Caco-2 (cell line): ENCODE results near the gene TEX22. TPM values are rescaled to one million over a fixed set of nuclear protein-coding genes. Genes with fewer than 3 reads are reported as not detected.

Experiments
- BruUV-seq: library from RNA; stranded (reverse); fragments of 400-500 nt; replicated peaks from 2 replicates; lab custom pipeline; 2021; lab: Mats Ljungman, UMichigan
- CTCF ChIA-PET: fragments of 300-600 bp; sonication (Branson Sonifier 250); formaldehyde crosslinking; loops from one replicate; lab custom pipeline; 2022; ENCODE audit warnings: antibody characterized with exemption; lab: Charles Lee
- POLR2A ChIA-PET: fragments of 300-600 bp; sonication (Branson Sonifier 250); formaldehyde crosslinking; loops from one replicate; lab custom pipeline; 2022; ENCODE audit warnings: antibody characterized with exemption; lab: Charles Lee
- DNase-seq, 2 experiments: peaks; one replicate each; pipeline versions ENCODE4 v3.0.0 to v3.0.0-alpha.2; 2020 to 2022
- H3K27me3 ChIP-seq: replicated peaks from 2 replicates; pipeline ENCODE4 v1.6.0; 2011; ENCODE audit warnings: low read length; ENCODE audit not compliant: control insufficient read depth, insufficient read depth
- H3K36me3 ChIP-seq: 2 replicates; pipeline ENCODE4 v1.5.1; 2011; ENCODE audit warnings: low read length; ENCODE audit not compliant: control insufficient read depth, insufficient read depth
- H3K4me1 ChIP-seq: fragments of 250-450 bp; sonication (Bioruptor Pico); 2 replicates; pipeline ENCODE4 v1.5.1; 2020; ENCODE audit warnings: mild to moderate bottlenecking
- H3K4me3 ChIP-seq: 2 replicates; pipeline ENCODE4 v1.5.1; 2011; ENCODE audit warnings: low read depth, mild to moderate bottlenecking, control low read depth, low read length
- H3K9me3 ChIP-seq: fragments of 250-450 bp; sonication (Bioruptor Pico); 2 replicates; pipeline ENCODE4 v1.5.1; 2020; ENCODE audit warnings: mild to moderate bottlenecking, moderate library complexity
- H3K27ac Mint-ChIP-seq: one replicate; pipeline ENCODE4 v1.8.0; 2022; ENCODE audit warnings: mixed read lengths; ENCODE audit not compliant: unreplicated experiment
- H3K27me3 Mint-ChIP-seq: one replicate; pipeline ENCODE4 v1.8.0; 2022; ENCODE audit warnings: mixed read lengths; ENCODE audit not compliant: insufficient read depth, unreplicated experiment
- H3K36me3 Mint-ChIP-seq: one replicate; pipeline ENCODE4 v1.8.0; 2022; ENCODE audit warnings: mild to moderate bottlenecking, mixed read lengths; ENCODE audit not compliant: insufficient read depth, unreplicated experiment
- H3K4me1 Mint-ChIP-seq: one replicate; pipeline ENCODE4 v1.8.0; 2022; ENCODE audit warnings: low read depth, mixed read lengths; ENCODE audit not compliant: unreplicated experiment
- H3K4me3 Mint-ChIP-seq: one replicate; pipeline ENCODE4 v1.8.0; 2022; ENCODE audit warnings: mild to moderate bottlenecking, moderate library complexity, mixed read lengths; ENCODE audit not compliant: unreplicated experiment
- H3K9me3 Mint-ChIP-seq: one replicate; pipeline ENCODE4 v1.8.0; 2022; ENCODE audit warnings: mixed read lengths; ENCODE audit not compliant: unreplicated experiment
- intact Hi-C: fragments of 100-400 bp; cut with micrococcal nuclease; formaldehyde crosslinking; loops from one replicate; pipeline ENCODE4 v1.10.0; 2022; ENCODE audit not compliant: unreplicated experiment
- total RNA-seq: library from RNA; stranded (reverse); gene quantifications from 2 replicates; pipeline ENCODE4 v1.2.3, GENCODE V29; 2022
- TF ChIP-seq, protein P1 (sequence below), 2 experiments: fragments of 200-600 bp in 1 of 2; IDR thresholded peaks; 1 replicate in 1 of 2; 2 replicates in 1 of 2; pipeline versions ENCODE4 v1.5.1 to v1.8.0; 2011 to 2022; ENCODE audit warnings: antibody characterized with exemption in 1 of 2, control low read depth in 1 of 2, inconsistent platforms in 1 of 2, low read depth in 1 of 2, low read length in 1 of 2, mild to moderate bottlenecking in 1 of 2, moderate library complexity in 1 of 2; ENCODE audit not compliant: insufficient read depth in 1 of 2, severe bottlenecking in 1 of 2, unreplicated experiment in 1 of 2

Gene TEX22
- total RNA-seq, 1 experiment from 2014 or later, result 0.86 TPM

DNA sequence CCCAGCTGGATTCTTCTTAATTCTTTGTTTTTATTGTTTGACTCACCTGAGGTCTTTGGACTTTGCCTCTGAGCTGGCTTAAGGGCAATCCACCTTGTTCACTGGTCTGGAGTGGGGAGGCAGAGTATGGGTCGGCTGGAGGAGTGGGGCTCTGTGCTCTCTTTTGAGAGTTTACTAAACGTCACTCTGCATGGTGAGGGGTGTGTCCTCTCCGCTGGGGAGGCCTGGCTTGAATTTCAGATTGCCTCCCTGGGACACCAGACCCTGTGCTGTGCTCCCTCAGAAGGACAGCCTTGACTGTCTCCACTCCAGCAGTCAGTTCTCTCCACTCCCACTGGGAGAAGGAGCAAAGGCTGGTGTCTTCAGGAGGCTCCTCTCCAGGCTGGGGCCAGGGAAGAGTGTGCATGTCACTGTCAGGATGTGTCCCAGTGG is 19.4 kb downstream of the TEX22 start:
- H3K4me1 Mint-ChIP-seq, result peaks cover 10% of the 10 kb centered on the region
- H3K27me3 Mint-ChIP-seq, result no peaks in the 10 kb centered on the region
- 0 out of 2 replicates have a peak overlapping the region, but pooled peaks have one; percentile 1 for H3K4me3 ChIP-seq
- DNase-seq, result no peak
- H3K36me3 Mint-ChIP-seq, result peaks cover 17% of the 10 kb centered on the region
- H3K4me1 ChIP-seq, result peaks cover 24% of the 10 kb centered on the region
- H3K4me3 Mint-ChIP-seq, result peak overlapping the region; percentile 80
- H3K27ac Mint-ChIP-seq, result no peak overlapping the region
- ChIA-PET CTCF (no interaction called here), POLR2A (no interaction called here)
- TF ChIP-seq, protein P1, sequence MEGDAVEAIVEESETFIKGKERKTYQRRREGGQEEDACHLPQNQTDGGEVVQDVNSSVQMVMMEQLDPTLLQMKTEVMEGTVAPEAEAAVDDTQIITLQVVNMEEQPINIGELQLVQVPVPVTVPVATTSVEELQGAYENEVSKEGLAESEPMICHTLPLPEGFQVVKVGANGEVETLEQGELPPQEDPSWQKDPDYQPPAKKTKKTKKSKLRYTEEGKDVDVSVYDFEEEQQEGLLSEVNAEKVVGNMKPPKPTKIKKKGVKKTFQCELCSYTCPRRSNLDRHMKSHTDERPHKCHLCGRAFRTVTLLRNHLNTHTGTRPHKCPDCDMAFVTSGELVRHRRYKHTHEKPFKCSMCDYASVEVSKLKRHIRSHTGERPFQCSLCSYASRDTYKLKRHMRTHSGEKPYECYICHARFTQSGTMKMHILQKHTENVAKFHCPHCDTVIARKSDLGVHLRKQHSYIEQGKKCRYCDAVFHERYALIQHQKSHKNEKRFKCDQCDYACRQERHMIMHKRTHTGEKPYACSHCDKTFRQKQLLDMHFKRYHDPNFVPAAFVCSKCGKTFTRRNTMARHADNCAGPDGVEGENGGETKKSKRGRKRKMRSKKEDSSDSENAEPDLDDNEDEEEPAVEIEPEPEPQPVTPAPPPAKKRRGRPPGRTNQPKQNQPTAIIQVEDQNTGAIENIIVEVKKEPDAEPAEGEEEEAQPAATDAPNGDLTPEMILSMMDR (IDR thresholded peaks at IDR 0.05; ENCODE audit: insufficient read depth in 1 of 2, low read depth in 1 of 2, low read length in 1 of 2, severe bottlenecking in 1 of 2, unreplicated experiment in 1 of 2), result no peak
- H3K27me3 ChIP-seq, result no peaks in the 10 kb centered on the region
- H3K9me3 ChIP-seq, result no peaks in the 10 kb centered on the region
- intact Hi-C loops, result no loop called here
- no peaks in the 10 kb centered on the region for H3K9me3 Mint-ChIP-seq
- no TSS peak for BruUV-seq
- H3K36me3 ChIP-seq, result no peaks in the 10 kb centered on the region; the same call in 1 of the 2 replicates

DNA sequence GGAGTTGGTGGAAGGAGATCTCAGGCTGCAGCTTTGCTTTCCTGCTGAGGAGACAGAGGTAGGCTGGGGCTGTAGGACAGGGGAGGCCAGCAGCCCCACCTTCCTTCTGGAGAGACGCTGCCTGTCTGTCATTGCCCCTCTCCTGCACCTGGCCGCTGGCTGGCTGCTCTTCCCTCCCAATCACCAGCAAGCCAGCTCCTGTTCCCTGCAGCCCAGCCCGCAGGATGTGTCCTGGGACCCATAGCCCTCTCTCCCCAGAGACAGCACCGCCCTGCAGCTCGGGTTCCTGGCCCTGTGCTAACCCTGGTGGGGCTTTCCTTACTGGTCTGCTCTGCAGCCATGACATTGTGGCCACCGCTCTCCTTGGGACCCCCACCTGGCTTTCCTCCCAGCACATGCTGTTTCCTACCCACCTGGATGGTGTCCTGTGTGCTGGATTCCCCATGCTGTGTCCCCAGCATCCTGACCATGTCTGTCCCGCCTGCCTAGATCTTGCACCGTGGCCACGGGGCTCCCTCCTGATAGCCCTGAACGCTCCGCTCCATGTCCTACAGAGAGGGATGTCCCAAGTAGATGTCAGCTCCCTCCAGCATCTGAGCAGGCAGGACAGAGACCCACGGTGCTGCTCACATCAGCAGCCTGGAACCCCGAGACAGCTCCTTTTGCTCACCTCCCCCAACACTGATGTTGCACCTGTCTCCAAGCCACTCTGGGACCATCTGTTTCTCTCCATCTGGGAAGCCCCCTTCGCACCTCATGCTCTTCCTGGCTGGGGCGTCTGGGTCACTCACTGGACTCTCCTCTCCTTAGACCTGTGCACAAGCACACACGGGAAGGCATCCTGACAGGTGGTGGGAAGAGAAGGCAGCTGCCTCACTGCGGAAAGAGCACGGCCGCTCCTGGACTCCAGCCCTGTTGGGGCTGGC is 20.2 kb downstream of the TEX22 start:
- Histone ChIP-seq H3K27me3 (no peaks in the 10 kb centered on the region), H3K36me3 (no peaks in the 10 kb centered on the region; the same call in 1 of the 2 replicates), H3K4me1 (peaks cover 24% of the 10 kb centered on the region), H3K4me3 (peak overlapping the region; percentile 79), H3K9me3 (no peaks in the 10 kb centered on the region)
- peak overlapping the region; percentile 80 for H3K4me3 Mint-ChIP-seq
- ChIA-PET POLR2A (no interaction called here), CTCF (interaction anchor here (0.7 kb wide), 1 partner anchor 72 kb away, joined by 3 read pairs; no protein-coding TSS in a partner anchor)
- intact Hi-C loops, result no loop called here
- no peak for DNase-seq
- H3K27ac Mint-ChIP-seq, result peak overlapping the region; percentile 75
- no peaks in the 10 kb centered on the region for H3K9me3 Mint-ChIP-seq
- H3K36me3 Mint-ChIP-seq, result peaks cover 23% of the 10 kb centered on the region
- no peaks in the 10 kb centered on the region for H3K27me3 Mint-ChIP-seq
- TF ChIP-seq, protein P1 (IDR thresholded peaks at IDR 0.05; ENCODE audit: insufficient read depth in 1 of 2, low read depth in 1 of 2, low read length in 1 of 2, severe bottlenecking in 1 of 2, unreplicated experiment in 1 of 2), result no peak
- peaks cover 10% of the 10 kb centered on the region for H3K4me1 Mint-ChIP-seq
- BruUV-seq, result no TSS peak

DNA sequence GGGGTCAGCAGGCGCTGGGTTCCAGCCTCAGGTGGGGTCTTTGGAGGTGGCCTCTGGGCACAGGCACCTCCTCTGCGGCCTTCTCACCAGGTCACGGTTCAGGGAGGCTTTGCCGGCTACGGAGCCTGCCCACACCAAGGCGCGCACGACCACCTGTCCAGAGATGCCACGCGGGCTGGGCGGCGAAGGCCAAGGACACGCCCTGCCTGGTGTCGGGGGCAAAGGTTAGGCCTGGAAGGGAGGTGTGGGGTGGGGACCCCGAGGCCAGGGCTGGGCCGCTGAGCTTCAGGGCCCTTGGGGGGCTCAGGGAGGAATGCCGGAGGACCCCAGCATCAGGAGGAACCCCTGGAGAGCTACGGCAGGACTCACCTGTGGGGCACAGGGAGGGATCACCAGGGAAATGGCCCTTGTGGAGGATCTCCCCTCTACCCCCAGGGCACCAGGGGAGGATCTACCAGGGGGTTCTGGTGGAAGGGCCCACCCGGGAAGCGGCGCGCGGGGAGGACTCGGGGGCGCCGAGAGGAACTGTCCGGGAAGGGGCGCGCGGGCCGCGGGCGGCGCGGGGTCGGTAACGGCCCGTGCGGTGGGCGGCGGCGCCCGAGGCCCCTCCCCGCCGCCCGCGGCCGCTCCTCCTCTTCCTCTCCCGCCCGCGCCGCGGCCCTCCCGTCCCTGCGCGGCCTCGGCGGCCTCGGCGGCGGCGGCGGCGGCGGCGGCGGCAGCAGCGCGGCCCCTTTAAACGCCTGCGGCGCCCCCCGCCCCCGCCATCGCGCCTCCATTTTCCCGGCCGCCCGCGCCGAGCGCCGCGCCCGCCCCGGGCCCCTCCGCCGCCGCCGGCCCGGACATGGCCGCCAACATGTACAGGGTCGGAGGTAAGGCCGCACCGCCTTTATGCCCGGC is 21.1 kb downstream of the TEX22 start, which contains the start of gene MTA1:
Gene MTA1, plus strand, starts transcription at position 633 of the 897 bp plus-strand sequence. Its CDS starts 209 bp downstream, at position 842.
- Mint-ChIP-seq H3K27ac (peak within 1 kb of the TSS; percentile 91), H3K27me3 (no peaks in the 10 kb centered on the region), H3K4me3 (peak within 1 kb of the TSS; percentile 88), H3K4me1 (peaks cover 10% of the 10 kb centered on the region), H3K36me3 (peaks cover 31% of the 10 kb centered on the region), H3K9me3 (no peaks in the 10 kb centered on the region)
- no peaks in the 10 kb centered on the region for H3K27me3 ChIP-seq
- CTCF ChIA-PET, result no interaction called here
- H3K36me3 ChIP-seq, result no peaks in the 10 kb centered on the region; the same call in 1 of the 2 replicates
- peaks cover 24% of the 10 kb centered on the region for H3K4me1 ChIP-seq
- intact Hi-C loops, result no loop called here
- no peaks in the 10 kb centered on the region for H3K9me3 ChIP-seq
- DNase-seq, result peak in 1 of 2 experiments; percentile 57
- POLR2A ChIA-PET, result no interaction called here
- H3K4me3 ChIP-seq, result peak within 1 kb of the TSS; percentile 79
- BruUV-seq, result no TSS peak
- TF ChIP-seq, protein P1 (IDR thresholded peaks at IDR 0.05; ENCODE audit: insufficient read depth in 1 of 2, low read depth in 1 of 2, low read length in 1 of 2, severe bottlenecking in 1 of 2, unreplicated experiment in 1 of 2), result no peak
